ENCODE data around the gene CSRNP3. TPM values are rescaled to one million over a fixed set of nuclear protein-coding genes. Genes with fewer than 3 reads are reported as not detected.

The CSRNP3 gene
- total RNA-seq, 1 experiment from 2014 or later = 0.41 TPM

DNA sequence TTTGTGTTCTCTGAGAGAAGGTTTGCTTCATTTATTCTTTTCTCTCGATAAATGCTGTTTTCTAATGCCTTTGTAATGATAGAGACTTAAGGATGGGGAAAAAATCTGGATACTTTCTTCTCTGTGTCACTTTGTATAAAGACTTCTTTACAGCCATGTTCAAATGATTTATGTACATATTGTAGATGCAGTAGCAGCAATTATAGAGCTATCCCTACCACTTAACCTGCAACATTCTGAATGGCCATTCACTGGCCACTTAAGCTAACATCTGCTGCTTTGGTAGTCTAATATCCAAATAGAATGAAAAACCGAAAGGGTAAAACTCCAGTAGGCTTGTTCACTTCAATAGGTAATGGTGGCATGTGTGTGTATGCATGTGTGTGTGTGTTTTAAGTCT, 97.8 kb downstream of the CSRNP3 start:
- Histone ChIP-seq H3K79me2 (ENCODE audit: low read depth) (no peaks in the 10 kb centered on the region), H3F3A (ENCODE audit: insufficient read depth, low read depth) (no peaks in the 10 kb centered on the region), H3K9me3 (ENCODE audit: insufficient read depth, low read depth) (no peaks in the 10 kb centered on the region), H3K4me3 (no peak overlapping the region), H3K27me3 (ENCODE audit: insufficient read depth, low read depth) (no peaks in the 10 kb centered on the region), H3K4me1 (replicated peaks; ENCODE audit: insufficient read depth) (no peaks in the 10 kb centered on the region), H3K9me2 (ENCODE audit: insufficient read depth) (no peaks in the 10 kb centered on the region), H3K4me2 (no peak overlapping the region), H3K27ac (no peak overlapping the region), H4K20me1 (ENCODE audit: insufficient read depth) (no peaks in the 10 kb centered on the region), H2AFZ (no peak overlapping the region), H3K36me3 (ENCODE audit: low read depth) (no peaks in the 10 kb centered on the region)
- TF ChIP-seq, protein P1, sequence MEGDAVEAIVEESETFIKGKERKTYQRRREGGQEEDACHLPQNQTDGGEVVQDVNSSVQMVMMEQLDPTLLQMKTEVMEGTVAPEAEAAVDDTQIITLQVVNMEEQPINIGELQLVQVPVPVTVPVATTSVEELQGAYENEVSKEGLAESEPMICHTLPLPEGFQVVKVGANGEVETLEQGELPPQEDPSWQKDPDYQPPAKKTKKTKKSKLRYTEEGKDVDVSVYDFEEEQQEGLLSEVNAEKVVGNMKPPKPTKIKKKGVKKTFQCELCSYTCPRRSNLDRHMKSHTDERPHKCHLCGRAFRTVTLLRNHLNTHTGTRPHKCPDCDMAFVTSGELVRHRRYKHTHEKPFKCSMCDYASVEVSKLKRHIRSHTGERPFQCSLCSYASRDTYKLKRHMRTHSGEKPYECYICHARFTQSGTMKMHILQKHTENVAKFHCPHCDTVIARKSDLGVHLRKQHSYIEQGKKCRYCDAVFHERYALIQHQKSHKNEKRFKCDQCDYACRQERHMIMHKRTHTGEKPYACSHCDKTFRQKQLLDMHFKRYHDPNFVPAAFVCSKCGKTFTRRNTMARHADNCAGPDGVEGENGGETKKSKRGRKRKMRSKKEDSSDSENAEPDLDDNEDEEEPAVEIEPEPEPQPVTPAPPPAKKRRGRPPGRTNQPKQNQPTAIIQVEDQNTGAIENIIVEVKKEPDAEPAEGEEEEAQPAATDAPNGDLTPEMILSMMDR (conservative IDR thresholded peaks at IDR 0.05) = no peak
- no peak for TF ChIP-seq EZH2 (IDR thresholded peaks at IDR 0.05; ENCODE audit: low read depth)
- ChIA-PET POLR2A (ENCODE audit: unreplicated experiment) (no interaction called here), CTCF (no interaction called here)
- DNase-seq = no peak
- BruUV-seq (replicated peaks) = no TSS peak
- intact Hi-C loops (cut with micrococcal nuclease; ENCODE audit: unreplicated experiment) = loop anchor here (10.0 kb wide), 1 partner anchor 198 kb away; no protein-coding TSS in a partner anchor

- H3K9me3 ChIP-seq (ENCODE audit: insufficient read depth, low read depth) = no peaks in the 10 kb centered on the region
- no peaks in the 10 kb centered on the region for H3K4me1 ChIP-seq (replicated peaks; ENCODE audit: insufficient read depth)
- no peak overlapping the region for H2AFZ ChIP-seq
- H4K20me1 ChIP-seq (ENCODE audit: insufficient read depth) = no peaks in the 10 kb centered on the region
- ChIA-PET POLR2A (ENCODE audit: unreplicated experiment) (no interaction called here), CTCF (no interaction called here)
- H3K36me3 ChIP-seq (ENCODE audit: low read depth) = no peaks in the 10 kb centered on the region
- H3F3A ChIP-seq (ENCODE audit: insufficient read depth, low read depth) = no peaks in the 10 kb centered on the region
- BruUV-seq (replicated peaks) = no TSS peak
- no peaks in the 10 kb centered on the region for H3K27me3 ChIP-seq (ENCODE audit: insufficient read depth, low read depth)
- intact Hi-C loops (cut with micrococcal nuclease; ENCODE audit: unreplicated experiment) = loop anchor here (10.0 kb wide), 1 partner anchor 196 kb away; no protein-coding TSS in a partner anchor
- no peak overlapping the region for H3K4me2 ChIP-seq
- H3K79me2 ChIP-seq (ENCODE audit: low read depth) = no peaks in the 10 kb centered on the region
- TF ChIP-seq EZH2 (IDR thresholded peaks at IDR 0.05; ENCODE audit: low read depth) = no peak
- TF ChIP-seq, protein P1 (conservative IDR thresholded peaks at IDR 0.05) = no peak
- H3K9me2 ChIP-seq (ENCODE audit: insufficient read depth) = no peaks in the 10 kb centered on the region
- no peak overlapping the region for H3K4me3 ChIP-seq
- DNase-seq = no peak
- H3K27ac ChIP-seq = no peak overlapping the region
These were observed 98.9 kb downstream of the CSRNP3 start for GRCh38 chr2:165568361-165568760.

- TF ChIP-seq, protein P1 (conservative IDR thresholded peaks at IDR 0.05) = no peak
- no peak for TF ChIP-seq EZH2 (IDR thresholded peaks at IDR 0.05; ENCODE audit: low read depth)
- H3K79me2 ChIP-seq (ENCODE audit: low read depth) = no peaks in the 10 kb centered on the region
- H3K4me2 ChIP-seq = no peak overlapping the region
- no peaks in the 10 kb centered on the region for H3K9me2 ChIP-seq (ENCODE audit: insufficient read depth)
- no peak for DNase-seq
- CTCF ChIA-PET = no interaction called here
- H3K4me3 ChIP-seq = no peak overlapping the region
- no peaks in the 10 kb centered on the region for H3K27me3 ChIP-seq (ENCODE audit: insufficient read depth, low read depth)
- no peaks in the 10 kb centered on the region for H3K4me1 ChIP-seq (replicated peaks; ENCODE audit: insufficient read depth)
- no TSS peak for BruUV-seq (replicated peaks)
- intact Hi-C loops (cut with micrococcal nuclease; ENCODE audit: unreplicated experiment) = no loop called here
- no peaks in the 10 kb centered on the region for H4K20me1 ChIP-seq (ENCODE audit: insufficient read depth)
- no peaks in the 10 kb centered on the region for H3K36me3 ChIP-seq (ENCODE audit: low read depth)
- no peak overlapping the region for H3K27ac ChIP-seq
- no peak overlapping the region for H2AFZ ChIP-seq
- H3F3A ChIP-seq (ENCODE audit: insufficient read depth, low read depth) = no peaks in the 10 kb centered on the region
- POLR2A ChIA-PET (ENCODE audit: unreplicated experiment) = no interaction called here
- H3K9me3 ChIP-seq (ENCODE audit: insufficient read depth, low read depth) = no peaks in the 10 kb centered on the region
These were observed 102.0 kb downstream of the CSRNP3 start for GRCh38 chr2:165571477-165571876.
